Ascending aorta (tissue), 2 donors: ENCODE measurements around the gene VAT1L. TPM values are rescaled to one million over a fixed set of nuclear protein-coding genes. Genes with fewer than 3 reads are reported as not detected.
A peak's percentile ranks its signal among the peaks of the same experiment; 100 is the strongest.

Experiments
- DNase-seq, 2 donors: peaks; one replicate each; pipeline ENCODE4 v3.0.0-alpha.2; 2019; ENCODE audit warnings: low spot score in 2 of 2
- H3K27ac ChIP-seq, 2 donors: fragments of 200-600 bp; sonication (generic); one replicate each; pipeline ENCODE4 v1.5.1; 2016 to 2017; ENCODE audit warnings: mild to moderate bottlenecking in 1 of 2
- H3K27me3 ChIP-seq: fragments of 200-600 bp; sonication (generic); one replicate; pipeline ENCODE4 v1.5.1; 2017
- H3K36me3 ChIP-seq, 2 donors: fragments of 200-600 bp; sonication (generic); one replicate each; pipeline ENCODE4 v1.5.1; 2016
- H3K4me1 ChIP-seq, 2 donors: fragments of 200-600 bp; sonication (generic); one replicate each; pipeline ENCODE4 v1.5.1; 2016 to 2017; ENCODE audit warnings: mild to moderate bottlenecking in 1 of 2
- H3K4me3 ChIP-seq, 2 donors: fragments of 200-600 bp; sonication (generic); one replicate each; pipeline ENCODE4 v1.5.1; 2016 to 2017; ENCODE audit warnings: mild to moderate bottlenecking in 1 of 2
- H3K9me3 ChIP-seq, 2 donors: fragments of 200-600 bp; sonication (generic); one replicate each; pipeline ENCODE4 v1.5.1; 2016
- intact Hi-C: fragments of 100-400 bp; cut with DNase I; formaldehyde crosslinking; loops from one replicate; pipeline ENCODE4 v1.15.1; 2023
- total RNA-seq: library from RNA; depleted of rRNA; stranded (reverse); fragments of >200 nt; gene quantifications from one replicate; pipeline ENCODE4 v1.1.0, GENCODE V29; 2016
- TF ChIP-seq, protein P1 (sequence below), 3 experiments: fragments of 200-600 bp in 2 of 3; fragments of 450-650 bp in 1 of 3; sonication (generic) in 2 of 3; IDR thresholded peaks; one replicate each; pipeline ENCODE4 v1.5.1; 2016 to 2019; ENCODE audit warnings: antibody characterized with exemption in 3 of 3, mild to moderate bottlenecking in 1 of 3, moderate library complexity in 1 of 3

The VAT1L gene
- total RNA-seq, 1 donor from 2014 or later, result 12.6 TPM

DNA sequence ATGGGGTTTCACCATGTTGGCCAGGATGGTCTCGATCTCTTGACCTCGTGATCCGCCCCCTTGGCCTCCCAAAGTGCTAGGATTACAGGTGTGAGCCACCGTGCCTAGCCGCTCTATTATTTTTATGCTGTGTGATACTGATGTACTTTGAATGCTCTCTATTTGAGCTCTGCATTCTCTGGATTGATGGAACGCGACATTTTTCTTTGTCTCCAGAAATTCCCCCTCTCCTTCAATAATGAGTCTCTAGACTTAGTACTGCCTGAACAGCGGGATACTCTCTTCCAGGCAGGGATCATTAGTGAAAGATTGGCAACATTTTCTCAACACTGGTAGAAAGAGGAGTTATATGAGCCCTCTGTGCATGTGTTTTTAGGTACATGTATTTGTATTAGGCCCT is 140.6 kb downstream of the VAT1L start:
- no peak for DNase-seq
- no peaks in the 10 kb centered on the region for H3K9me3 ChIP-seq
- TF ChIP-seq, protein P1, sequence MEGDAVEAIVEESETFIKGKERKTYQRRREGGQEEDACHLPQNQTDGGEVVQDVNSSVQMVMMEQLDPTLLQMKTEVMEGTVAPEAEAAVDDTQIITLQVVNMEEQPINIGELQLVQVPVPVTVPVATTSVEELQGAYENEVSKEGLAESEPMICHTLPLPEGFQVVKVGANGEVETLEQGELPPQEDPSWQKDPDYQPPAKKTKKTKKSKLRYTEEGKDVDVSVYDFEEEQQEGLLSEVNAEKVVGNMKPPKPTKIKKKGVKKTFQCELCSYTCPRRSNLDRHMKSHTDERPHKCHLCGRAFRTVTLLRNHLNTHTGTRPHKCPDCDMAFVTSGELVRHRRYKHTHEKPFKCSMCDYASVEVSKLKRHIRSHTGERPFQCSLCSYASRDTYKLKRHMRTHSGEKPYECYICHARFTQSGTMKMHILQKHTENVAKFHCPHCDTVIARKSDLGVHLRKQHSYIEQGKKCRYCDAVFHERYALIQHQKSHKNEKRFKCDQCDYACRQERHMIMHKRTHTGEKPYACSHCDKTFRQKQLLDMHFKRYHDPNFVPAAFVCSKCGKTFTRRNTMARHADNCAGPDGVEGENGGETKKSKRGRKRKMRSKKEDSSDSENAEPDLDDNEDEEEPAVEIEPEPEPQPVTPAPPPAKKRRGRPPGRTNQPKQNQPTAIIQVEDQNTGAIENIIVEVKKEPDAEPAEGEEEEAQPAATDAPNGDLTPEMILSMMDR (IDR thresholded peaks at IDR 0.05), result no peak
- no peaks in the 10 kb centered on the region for H3K36me3 ChIP-seq
- no peak overlapping the region for H3K27ac ChIP-seq
- no peaks in the 10 kb centered on the region for H3K27me3 ChIP-seq
- H3K4me3 ChIP-seq, result no peak overlapping the region
- intact Hi-C loops, result no loop called here
- no peaks in the 10 kb centered on the region for H3K4me1 ChIP-seq

DNA sequence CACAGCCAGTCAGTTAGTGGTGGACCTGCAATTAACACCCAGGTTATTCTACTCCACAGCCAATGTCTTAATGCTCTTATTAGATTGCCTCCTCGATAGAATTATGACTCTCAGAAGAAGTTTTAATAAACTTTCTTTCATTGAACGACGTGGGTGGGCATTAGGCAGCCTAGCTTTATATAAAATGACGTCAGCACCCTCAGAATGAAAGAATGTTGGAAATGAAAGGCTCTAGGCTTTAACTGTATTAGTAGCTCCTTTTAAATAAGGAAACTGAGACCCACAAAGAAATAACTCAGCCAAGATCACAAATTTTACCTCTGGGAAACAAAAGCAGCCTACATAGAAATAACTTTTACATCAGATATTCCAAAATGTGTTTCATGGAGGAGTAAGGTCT is 142.7 kb downstream of the VAT1L start:
- Histone ChIP-seq H3K4me1 (peaks cover 0 to 5% of the 10 kb centered on the region in 2 donors), H3K36me3 (no peaks in the 10 kb centered on the region), H3K27me3 (no peaks in the 10 kb centered on the region), H3K9me3 (no peaks in the 10 kb centered on the region), H3K4me3 (no peak overlapping the region), H3K27ac (no peak overlapping the region)
- no peak for DNase-seq
- TF ChIP-seq, protein P1 (IDR thresholded peaks at IDR 0.05), result no peak
- intact Hi-C loops, result no loop called here

DNA sequence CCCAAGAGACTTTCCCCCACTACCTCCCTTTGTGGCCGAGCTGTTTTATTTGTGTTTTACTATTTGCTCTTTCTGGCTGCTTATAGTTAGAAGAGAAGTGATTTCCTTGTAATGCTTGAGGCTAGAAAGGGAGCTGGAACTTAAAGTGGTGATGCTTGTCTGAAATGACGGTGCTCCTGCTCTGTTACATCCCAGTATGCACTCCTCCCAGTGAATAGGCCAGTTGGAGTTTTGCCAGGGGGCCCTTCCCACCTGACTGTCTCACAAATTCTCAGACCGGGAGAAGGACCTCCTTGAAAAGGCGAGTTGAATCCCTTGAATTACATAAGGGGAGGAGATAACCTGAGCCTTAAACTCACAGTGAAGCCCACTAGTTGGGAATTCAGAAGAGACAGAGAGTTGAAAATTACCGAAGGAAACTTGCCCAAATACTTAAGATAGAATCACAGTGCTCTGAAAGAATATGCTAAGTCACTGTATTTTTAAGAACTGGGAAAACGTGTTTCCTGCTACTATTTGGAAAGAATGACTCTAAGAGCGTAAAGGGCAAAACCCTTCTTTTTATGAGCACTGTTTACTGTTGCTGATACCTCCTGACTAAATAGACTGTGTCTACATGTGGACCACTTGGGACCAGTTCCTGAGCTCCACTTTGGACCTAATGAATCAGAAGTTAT is 149.2 kb downstream of the VAT1L start:
- Histone ChIP-seq H3K27ac (peak overlapping the region; percentile 75 to 86), H3K36me3 (no peaks in the 10 kb centered on the region), H3K27me3 (no peaks in the 10 kb centered on the region), H3K4me3 (no peak overlapping the region), H3K9me3 (no peaks in the 10 kb centered on the region), H3K4me1 (peaks cover 11 to 32% of the 10 kb centered on the region in 2 donors)
- DNase-seq, result no peak
- intact Hi-C loops, result loop anchor here (2.0 to 5.0 kb wide), 2 partner anchors 55 to 73 kb away; no protein-coding TSS in a partner anchor
- TF ChIP-seq, protein P1 (IDR thresholded peaks at IDR 0.05), result no peak

DNA sequence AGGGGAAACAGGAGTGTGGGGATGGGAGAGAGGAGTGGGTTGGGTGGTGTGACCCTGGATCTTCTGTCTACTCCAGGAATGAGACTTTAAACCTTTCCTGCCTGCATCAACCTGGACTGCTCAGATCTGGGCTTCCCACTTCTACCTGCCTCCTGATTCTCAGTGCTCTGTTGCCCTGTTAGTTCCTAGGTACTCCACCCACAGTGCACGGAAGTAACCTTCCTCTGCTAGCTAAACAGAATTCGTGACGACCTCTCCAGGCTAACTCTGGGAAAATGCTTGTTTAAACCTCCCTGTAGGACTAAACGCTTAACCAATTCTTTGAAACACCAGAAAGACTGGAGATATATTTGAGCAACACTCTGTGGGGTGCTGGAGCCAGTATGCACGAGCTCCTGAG is 150.5 kb downstream of the VAT1L start:
- no peaks in the 10 kb centered on the region for H3K36me3 ChIP-seq
- no peak for DNase-seq

DNA sequence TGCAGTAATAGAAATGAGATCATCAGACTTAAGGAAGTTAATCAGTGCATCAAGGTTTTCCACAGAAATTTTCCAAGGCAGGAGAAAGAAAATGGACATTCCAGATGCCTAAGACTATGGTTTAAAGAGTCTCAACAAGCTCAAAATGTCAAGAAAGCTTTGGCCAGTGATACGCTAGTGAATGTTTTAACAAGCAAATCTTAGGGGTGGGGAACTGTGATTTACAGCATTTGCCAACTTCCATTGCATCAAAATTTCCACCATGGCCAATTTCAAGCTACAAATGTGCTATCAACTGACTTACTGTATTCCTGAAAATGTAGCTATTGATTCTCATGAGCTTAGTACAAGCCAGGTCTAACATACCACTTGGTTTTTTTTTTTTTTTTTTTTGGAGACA is 151.6 kb downstream of the VAT1L start:
- TF ChIP-seq, protein P1 (IDR thresholded peaks at IDR 0.05), result no peak
- H3K36me3 ChIP-seq, result no peaks in the 10 kb centered on the region

More for the DNA sequence above, 150.5 kb downstream of the VAT1L start:
- Histone ChIP-seq H3K9me3 (no peaks in the 10 kb centered on the region), H3K4me1 (peaks cover 11 to 32% of the 10 kb centered on the region in 2 donors), H3K4me3 (no peak overlapping the region), H3K27me3 (no peaks in the 10 kb centered on the region), H3K27ac (peak overlapping the region; percentile 75 to 86)
- intact Hi-C loops, result loop anchor here (5.0 kb wide), 1 partner anchor 57 kb away; no protein-coding TSS in a partner anchor
- TF ChIP-seq, protein P1 (IDR thresholded peaks at IDR 0.05), result no peak

More for the DNA sequence above, 151.6 kb downstream of the VAT1L start:
- intact Hi-C loops, result loop anchor here (5.0 kb wide), 2 partner anchors 58 to 153 kb away; partner anchors contain the start of gene VAT1L
- no peak overlapping the region for H3K4me3 ChIP-seq
- H3K27ac ChIP-seq, result peak overlapping the region; percentile 75 to 86
- peaks cover 11 to 31% of the 10 kb centered on the region in 2 donors for H3K4me1 ChIP-seq
- no peaks in the 10 kb centered on the region for H3K9me3 ChIP-seq
- DNase-seq, result no peak
- H3K27me3 ChIP-seq, result no peaks in the 10 kb centered on the region
